ENCODE results near the gene CXCL12. TPM values are rescaled to one million over a fixed set of nuclear protein-coding genes. Genes with fewer than 3 reads are reported as not detected.

The CXCL12 gene
- total RNA-seq, 1 experiment from 2014 or later: 0.47 TPM

DNA sequence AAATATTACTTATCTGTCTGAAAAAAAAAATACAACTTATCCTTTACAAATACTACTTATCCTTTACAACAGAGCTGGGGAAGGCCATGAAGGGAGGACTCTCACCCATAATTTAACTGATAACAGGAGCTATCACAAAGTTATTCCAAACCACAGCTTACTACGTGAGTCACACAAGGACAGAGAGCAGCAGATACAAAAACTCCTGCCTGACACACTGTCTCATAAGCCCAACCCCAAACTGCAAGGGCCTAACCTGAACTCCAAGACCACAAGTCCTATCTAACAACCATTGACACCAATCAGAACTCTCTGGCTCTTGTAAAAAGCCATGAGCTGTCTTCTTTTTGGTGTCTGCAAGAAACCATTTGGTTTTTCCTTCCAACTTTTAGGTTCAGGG, 28.5 kb upstream of the CXCL12 start:
- Histone ChIP-seq H3K27ac (ENCODE audit: low read depth, low read length) (no peak overlapping the region), H3K36me3 (ENCODE audit: control insufficient read depth in 1 of 2, insufficient read depth in 2 of 2, low read length in 2 of 2) (no peaks in the 10 kb centered on the region), H4K20me1 (ENCODE audit: insufficient read depth) (no peaks in the 10 kb centered on the region), H3K4me1 (ENCODE audit: control insufficient read depth in 1 of 2, insufficient read depth in 2 of 2, low read length in 2 of 2) (no peaks in the 10 kb centered on the region), H3K4me3 (replicated peaks in 1 of 2; ENCODE audit: low read depth in 1 of 2, low read length in 2 of 2) (no peak overlapping the region), H3K79me2 (ENCODE audit: insufficient read depth, low read length) (no peaks in the 10 kb centered on the region), H2AFZ (ENCODE audit: low read depth, low read length, poor library complexity, severe bottlenecking) (no peak overlapping the region), H3K4me2 (ENCODE audit: low read length) (no peak overlapping the region), H3K9me2 (ENCODE audit: insufficient read depth) (no peaks in the 10 kb centered on the region), H3K27me3 (ENCODE audit: insufficient read depth, low read length) (peaks cover 22% of the 10 kb centered on the region), H3K9ac (ENCODE audit: low read length) (no peak overlapping the region), H3K9me3 (ENCODE audit: control insufficient read depth in 1 of 2, insufficient read depth in 1 of 2, low read depth in 1 of 2, low read length in 2 of 2) (no peaks in the 10 kb centered on the region)
- intact Hi-C loops (cut with micrococcal nuclease): no loop called here
- DNase-seq (ENCODE audit: low read depth, low spot score) (no peak), ATAC-seq (no peak)
- no peak for TF ChIP-seq RAD21 (IDR thresholded peaks at IDR 0.05; ENCODE audit: low read depth)
- no peak for TF ChIP-seq CBX3 (IDR thresholded peaks at IDR 0.05; ENCODE audit: low read depth)
- no peak for TF ChIP-seq FOSL1 (IDR thresholded peaks at IDR 0.05; ENCODE audit: low read depth)
- TF ChIP-seq, protein P1, sequence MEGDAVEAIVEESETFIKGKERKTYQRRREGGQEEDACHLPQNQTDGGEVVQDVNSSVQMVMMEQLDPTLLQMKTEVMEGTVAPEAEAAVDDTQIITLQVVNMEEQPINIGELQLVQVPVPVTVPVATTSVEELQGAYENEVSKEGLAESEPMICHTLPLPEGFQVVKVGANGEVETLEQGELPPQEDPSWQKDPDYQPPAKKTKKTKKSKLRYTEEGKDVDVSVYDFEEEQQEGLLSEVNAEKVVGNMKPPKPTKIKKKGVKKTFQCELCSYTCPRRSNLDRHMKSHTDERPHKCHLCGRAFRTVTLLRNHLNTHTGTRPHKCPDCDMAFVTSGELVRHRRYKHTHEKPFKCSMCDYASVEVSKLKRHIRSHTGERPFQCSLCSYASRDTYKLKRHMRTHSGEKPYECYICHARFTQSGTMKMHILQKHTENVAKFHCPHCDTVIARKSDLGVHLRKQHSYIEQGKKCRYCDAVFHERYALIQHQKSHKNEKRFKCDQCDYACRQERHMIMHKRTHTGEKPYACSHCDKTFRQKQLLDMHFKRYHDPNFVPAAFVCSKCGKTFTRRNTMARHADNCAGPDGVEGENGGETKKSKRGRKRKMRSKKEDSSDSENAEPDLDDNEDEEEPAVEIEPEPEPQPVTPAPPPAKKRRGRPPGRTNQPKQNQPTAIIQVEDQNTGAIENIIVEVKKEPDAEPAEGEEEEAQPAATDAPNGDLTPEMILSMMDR (IDR thresholded peaks at IDR 0.05 in 2 of 3, conservative IDR thresholded peaks at IDR 0.05 in 1 of 3; ENCODE audit: borderline replicate concordance in 1 of 3, insufficient read depth in 1 of 3, low read depth in 2 of 3, low read length in 2 of 3): no peak
- no peak for TF ChIP-seq EZH2 (IDR thresholded peaks at IDR 0.05)
- no peak for TF ChIP-seq SRF (IDR thresholded peaks at IDR 0.05; ENCODE audit: low read depth)
- ChIA-PET CTCF (no interaction called here), RAD21 (ENCODE audit: low non-redundant PET in 1 of 2, low total read pairs in 2 of 2, uncharacterized antibody in 2 of 2, unreplicated experiment in 2 of 2) (no interaction called here), POLR2A (no interaction called here)
- BruUV-seq (replicated peaks): no TSS peak

DNA sequence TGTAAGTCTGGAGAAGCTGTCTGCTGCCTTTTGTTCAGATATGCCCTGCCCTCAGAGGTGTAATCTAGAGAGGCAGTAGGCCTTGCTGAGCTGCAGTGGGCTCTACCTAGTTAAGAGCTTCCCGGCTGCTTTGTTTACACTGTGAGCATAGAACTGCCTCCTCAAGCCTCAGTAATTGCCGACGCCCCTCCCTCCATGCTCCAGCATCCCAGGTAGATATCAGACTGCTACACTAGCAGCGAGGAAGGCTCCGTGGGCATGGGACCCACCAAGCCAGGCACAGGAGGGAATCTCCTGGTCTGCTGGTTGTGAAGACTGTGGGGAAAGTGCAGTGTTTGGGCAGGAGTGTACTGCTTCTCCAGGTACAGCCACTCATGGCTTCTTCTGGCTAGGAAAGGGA, 26.4 kb upstream of the CXCL12 start:
- Histone ChIP-seq H3K79me2 (ENCODE audit: insufficient read depth, low read length) (no peaks in the 10 kb centered on the region), H3K9me3 (ENCODE audit: control insufficient read depth in 1 of 2, insufficient read depth in 1 of 2, low read depth in 1 of 2, low read length in 2 of 2) (no peaks in the 10 kb centered on the region), H3K4me2 (ENCODE audit: low read length) (no peak overlapping the region), H3K4me3 (replicated peaks in 1 of 2; ENCODE audit: low read depth in 1 of 2, low read length in 2 of 2) (no peak overlapping the region), H3K27ac (ENCODE audit: low read depth, low read length) (no peak overlapping the region), H3K36me3 (ENCODE audit: control insufficient read depth in 1 of 2, insufficient read depth in 2 of 2, low read length in 2 of 2) (no peaks in the 10 kb centered on the region), H2AFZ (ENCODE audit: low read depth, low read length, poor library complexity, severe bottlenecking) (no peak overlapping the region), H3K4me1 (ENCODE audit: control insufficient read depth in 1 of 2, insufficient read depth in 2 of 2, low read length in 2 of 2) (no peaks in the 10 kb centered on the region), H3K9me2 (ENCODE audit: insufficient read depth) (no peaks in the 10 kb centered on the region), H4K20me1 (ENCODE audit: insufficient read depth) (no peaks in the 10 kb centered on the region), H3K9ac (ENCODE audit: low read length) (no peak overlapping the region), H3K27me3 (ENCODE audit: insufficient read depth, low read length) (peaks cover 8% of the 10 kb centered on the region)
- ChIA-PET CTCF (no interaction called here), RAD21 (ENCODE audit: low non-redundant PET in 1 of 2, low total read pairs in 2 of 2, uncharacterized antibody in 2 of 2, unreplicated experiment in 2 of 2) (no interaction called here), POLR2A (no interaction called here)
- ATAC-seq (no peak), DNase-seq (ENCODE audit: low read depth, low spot score) (no peak)
- no TSS peak for BruUV-seq (replicated peaks)
- intact Hi-C loops (cut with micrococcal nuclease): no loop called here
- TF ChIP-seq EZH2 (IDR thresholded peaks at IDR 0.05) (no peak), YY1 (IDR thresholded peaks at IDR 0.05; ENCODE audit: extremely low read depth, insufficient replicate concordance, low read depth, low read length) (no peak)
- TF ChIP-seq, protein P2, sequence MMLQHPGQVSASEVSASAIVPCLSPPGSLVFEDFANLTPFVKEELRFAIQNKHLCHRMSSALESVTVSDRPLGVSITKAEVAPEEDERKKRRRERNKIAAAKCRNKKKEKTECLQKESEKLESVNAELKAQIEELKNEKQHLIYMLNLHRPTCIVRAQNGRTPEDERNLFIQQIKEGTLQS (IDR thresholded peaks at IDR 0.05): no peak
- TF ChIP-seq, protein P3, sequence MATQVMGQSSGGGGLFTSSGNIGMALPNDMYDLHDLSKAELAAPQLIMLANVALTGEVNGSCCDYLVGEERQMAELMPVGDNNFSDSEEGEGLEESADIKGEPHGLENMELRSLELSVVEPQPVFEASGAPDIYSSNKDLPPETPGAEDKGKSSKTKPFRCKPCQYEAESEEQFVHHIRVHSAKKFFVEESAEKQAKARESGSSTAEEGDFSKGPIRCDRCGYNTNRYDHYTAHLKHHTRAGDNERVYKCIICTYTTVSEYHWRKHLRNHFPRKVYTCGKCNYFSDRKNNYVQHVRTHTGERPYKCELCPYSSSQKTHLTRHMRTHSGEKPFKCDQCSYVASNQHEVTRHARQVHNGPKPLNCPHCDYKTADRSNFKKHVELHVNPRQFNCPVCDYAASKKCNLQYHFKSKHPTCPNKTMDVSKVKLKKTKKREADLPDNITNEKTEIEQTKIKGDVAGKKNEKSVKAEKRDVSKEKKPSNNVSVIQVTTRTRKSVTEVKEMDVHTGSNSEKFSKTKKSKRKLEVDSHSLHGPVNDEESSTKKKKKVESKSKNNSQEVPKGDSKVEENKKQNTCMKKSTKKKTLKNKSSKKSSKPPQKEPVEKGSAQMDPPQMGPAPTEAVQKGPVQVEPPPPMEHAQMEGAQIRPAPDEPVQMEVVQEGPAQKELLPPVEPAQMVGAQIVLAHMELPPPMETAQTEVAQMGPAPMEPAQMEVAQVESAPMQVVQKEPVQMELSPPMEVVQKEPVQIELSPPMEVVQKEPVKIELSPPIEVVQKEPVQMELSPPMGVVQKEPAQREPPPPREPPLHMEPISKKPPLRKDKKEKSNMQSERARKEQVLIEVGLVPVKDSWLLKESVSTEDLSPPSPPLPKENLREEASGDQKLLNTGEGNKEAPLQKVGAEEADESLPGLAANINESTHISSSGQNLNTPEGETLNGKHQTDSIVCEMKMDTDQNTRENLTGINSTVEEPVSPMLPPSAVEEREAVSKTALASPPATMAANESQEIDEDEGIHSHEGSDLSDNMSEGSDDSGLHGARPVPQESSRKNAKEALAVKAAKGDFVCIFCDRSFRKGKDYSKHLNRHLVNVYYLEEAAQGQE (IDR thresholded peaks at IDR 0.05; ENCODE audit: low read depth): no peak
- TF ChIP-seq, protein P1 (IDR thresholded peaks at IDR 0.05 in 2 of 3, conservative IDR thresholded peaks at IDR 0.05 in 1 of 3; ENCODE audit: borderline replicate concordance in 1 of 3, insufficient read depth in 1 of 3, low read depth in 2 of 3, low read length in 2 of 3): no peak
